Activated gamma-delta T cell treated with anti-CD3 and anti-CD28 coated beads, Interleukin-2, amount 50 U/mL, for 16 hours (primary cell): ENCODE results near the gene CYP1B1.
A peak's percentile ranks its signal among the peaks of the same experiment; 100 is the strongest.
"Not testable (repeated sequence)": the region's sequence is repeated elsewhere in the genome, so short reads cannot be mapped to it uniquely, and the experiment has no call there.

Experiments
- DNase-seq: peaks from one replicate; pipeline ENCODE4 v3.0.0-alpha.2; 2020; ENCODE audit warnings: low read depth

The CYP1B1 gene

DNA sequence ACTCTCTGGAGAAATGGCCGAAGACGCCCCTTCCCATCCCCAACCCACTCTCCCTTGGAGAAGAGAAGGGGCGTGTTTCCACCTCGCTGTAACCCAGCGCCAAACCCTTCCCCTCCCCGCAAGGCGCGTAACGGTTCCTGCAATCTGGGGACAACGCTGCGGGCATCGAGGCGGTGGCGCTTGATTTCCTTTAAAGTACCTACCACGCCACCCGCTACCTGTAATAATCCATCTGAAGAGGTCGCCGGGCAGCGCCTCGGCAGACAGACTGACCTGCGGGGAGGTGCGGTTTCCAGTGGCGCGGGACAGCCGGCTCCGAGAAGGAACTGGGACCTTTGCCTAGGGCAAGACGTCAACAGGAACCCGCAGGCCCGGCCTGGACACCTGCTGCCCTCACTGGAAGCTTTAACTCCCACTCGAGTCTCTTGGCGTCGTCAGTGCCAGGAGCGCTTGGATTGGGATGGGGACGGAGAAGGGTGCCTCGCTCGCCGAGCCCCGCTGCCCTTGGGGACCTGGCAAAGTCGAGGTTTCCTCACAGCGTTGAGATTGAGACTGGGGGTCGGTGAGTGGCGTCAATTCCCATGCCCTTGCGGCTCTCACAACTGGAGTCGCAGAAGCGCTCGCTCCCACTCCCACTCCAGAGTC is at the start of gene CYP1B1:
Gene CYP1B1 (minus strand): TSS at position 645 of the 645 bp plus-strand sequence. CDS start 763 bp downstream, outside the sequence.
- no peak for DNase-seq

DNA sequence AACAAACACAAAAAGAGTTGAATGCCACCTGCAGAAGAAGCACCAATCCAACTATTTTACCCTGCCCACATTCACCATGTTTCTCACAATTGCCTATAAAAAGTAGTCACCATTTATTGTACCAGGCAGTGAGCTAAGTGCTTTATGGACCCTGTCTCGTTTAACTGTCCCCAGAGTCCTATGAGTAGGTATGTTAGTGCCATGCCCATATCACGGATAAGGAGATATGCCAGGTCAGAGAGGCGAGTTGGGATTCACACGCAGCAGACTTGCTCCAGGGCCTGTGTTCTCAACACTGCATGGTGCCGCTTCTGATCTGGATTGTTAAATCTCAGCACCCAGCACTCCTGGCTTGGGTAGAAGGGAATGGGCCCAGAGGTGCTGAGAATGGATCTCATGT is 49.1 kb upstream of the CYP1B1 start:
- no peak for DNase-seq

DNA sequence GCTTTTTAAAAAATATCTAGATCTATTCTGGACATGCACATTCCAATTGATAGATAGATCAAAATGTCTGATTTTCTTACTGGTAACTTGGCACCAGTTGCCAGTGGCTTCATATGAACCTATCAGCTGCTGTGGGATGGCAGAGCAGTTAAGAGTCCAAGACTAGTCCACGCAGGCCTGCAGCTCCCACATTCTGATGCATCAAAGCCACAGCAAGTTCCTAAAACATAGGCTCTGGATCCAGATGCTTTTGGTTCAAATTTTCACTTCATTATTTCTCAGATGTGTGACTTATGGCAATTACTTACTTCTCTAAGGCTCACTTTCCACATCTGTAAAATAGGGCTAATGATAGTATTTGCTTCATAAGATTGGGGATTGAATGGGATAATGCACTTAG is 48.0 kb upstream of the CYP1B1 start:
- no peak for DNase-seq

DNA sequence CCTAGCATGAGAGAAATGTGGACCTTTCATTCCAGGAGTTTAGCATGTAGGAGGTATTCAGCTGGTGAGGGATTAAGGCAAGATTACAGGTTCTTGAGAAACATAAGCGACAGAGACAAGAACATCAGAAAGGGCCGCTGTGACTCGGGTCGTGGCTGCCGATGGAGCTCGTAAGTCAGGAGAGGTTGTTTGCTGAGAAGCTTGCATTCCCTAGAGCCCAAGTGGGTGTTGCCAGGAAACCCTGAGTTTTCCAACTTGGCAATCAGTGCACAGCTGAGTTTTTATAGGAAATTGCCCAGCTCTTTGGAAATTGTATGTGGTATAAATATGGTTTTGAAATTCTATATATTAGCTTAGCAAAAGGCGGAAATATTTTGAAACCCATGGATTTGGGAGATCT is 46.4 kb upstream of the CYP1B1 start:
- DNase-seq = no peak

- DNase-seq = no peak
Observed at GRCh38 chr2:38121481-38121880, 45.5 kb upstream of the CYP1B1 start.

GRCh38 chr2:38120829-38121228 is 44.9 kb upstream of the CYP1B1 start:
- DNase-seq = no peak

- DNase-seq = no peak
Observed at GRCh38 chr2:38120264-38120592, 44.3 kb upstream of the CYP1B1 start.

GRCh38 chr2:38116762-38117161 is 40.8 kb upstream of the CYP1B1 start:
- no peak for DNase-seq

DNA sequence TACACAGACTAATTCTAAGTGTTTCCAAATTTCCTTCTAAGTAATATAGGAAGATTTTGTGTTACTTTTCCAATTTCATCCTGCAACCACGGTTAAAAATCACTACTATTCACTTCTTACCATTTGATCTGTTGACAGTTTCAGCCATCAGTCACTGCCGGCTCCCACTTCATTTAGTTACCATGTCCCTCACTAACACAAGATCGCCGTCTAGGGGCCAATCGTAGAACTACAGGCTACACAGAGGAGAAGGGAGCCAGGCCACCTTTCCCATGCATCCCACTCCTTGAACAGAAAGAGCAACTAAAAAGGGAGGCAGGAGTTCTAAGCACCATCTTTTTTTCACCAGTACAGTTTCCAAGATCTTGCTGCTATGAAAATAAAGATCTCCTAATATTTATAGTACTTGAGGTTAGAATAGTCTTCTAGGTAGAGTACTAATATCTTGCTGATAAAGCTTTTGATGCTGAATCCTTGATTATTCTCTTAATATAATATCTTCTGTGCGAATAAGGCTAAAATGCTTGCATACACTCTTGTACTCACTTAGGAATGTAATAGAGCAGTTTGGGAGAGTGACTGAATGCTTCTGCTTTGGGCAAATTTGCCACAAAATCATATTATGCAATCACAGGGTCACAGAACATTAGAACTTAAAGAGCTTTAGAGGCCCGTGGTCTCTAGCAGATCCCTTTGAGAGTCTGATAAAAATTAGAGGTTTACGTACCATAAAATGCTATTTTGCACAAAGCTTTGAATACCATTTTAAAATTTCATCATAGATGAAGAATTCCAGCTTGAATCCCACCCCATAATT is 39.5 kb upstream of the CYP1B1 start:
- DNase-seq = peak; percentile 38

- DNase-seq = no peak
Observed at GRCh38 chr2:38113981-38114708, 38.2 kb upstream of the CYP1B1 start.

DNA sequence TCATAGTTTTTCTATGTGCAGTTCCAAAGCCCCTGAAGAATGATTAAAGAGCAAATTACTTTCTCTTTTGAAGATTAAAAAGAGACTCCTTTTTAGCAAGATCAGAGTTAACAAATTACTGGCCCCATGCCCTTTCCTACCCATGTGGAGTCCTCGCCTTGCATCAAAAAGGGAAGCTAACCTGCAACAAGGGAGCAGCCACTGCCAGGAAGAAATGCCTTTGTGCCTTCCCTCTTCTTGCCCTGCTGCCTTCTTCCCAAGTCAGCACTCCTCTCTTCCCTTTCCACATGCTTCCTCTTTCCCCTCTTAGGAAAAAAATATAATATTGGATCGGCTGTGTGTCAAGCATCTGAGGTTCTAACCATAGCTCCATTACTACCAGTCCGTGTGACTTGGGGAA is 37.1 kb upstream of the CYP1B1 start:
- DNase-seq = no peak

- DNase-seq = not testable (repeated sequence)
Observed at GRCh38 chr2:38111350-38111749, 35.4 kb upstream of the CYP1B1 start.

DNA sequence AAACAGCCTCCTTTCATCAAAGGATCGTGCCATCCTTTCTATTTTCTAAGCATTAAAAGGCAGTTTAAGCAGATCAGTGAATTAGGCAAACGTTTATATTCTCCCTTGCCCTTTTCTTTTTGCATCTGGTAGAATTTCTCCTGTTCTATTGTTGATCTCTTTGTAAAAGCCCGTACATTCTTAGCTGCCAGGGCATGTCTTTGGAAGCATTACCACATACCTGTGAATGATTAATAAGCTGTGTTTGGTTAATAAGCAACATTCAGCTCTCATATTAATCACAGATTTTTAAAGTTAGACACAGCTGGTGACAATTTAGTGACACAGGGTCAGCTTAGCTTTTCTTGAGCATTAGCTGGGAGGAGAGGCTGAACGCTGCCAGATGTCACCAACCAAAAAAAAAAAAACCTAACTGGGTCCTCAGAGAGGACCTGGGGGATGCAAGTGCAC is 33.8 kb upstream of the CYP1B1 start:
- DNase-seq = no peak

DNA sequence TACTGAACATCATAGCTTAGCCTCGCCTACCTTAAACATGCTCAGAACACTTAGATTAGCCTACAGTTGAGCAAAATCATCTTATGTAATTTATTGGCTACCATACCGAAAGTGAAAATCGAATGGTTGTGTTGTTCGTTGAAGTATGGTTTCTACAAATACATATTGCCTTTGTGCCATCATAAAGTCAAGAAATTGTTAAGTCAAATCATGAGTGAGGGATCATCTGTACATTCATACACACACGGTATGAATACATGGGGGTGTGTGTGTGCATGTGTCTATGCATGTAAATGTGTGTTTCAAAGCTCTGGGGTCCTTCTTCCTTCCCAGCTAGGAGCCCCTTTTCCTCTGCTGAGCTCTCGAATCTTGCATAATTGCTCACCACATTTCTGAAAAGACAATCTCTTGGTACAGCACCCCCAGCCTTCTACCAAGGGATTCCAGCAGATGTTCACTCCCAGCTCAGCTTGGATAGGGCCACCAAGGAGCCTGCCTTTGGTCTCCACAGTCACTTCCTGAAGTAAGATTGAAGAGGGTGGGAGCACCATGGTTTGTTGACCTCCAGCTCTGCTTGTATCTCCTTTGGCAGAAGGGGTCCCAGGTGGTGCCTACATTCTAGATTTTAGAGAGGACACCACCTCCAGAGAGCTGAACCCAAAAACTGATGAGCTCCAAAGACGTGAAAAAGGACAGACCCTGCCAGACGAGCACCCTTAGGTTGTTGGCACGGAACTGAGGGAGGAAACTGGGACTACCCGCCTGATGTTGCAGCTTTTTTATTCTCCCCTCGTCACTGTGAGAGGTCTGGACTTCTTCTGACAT is 33.2 kb upstream of the CYP1B1 start:
- DNase-seq = no peak

DNA sequence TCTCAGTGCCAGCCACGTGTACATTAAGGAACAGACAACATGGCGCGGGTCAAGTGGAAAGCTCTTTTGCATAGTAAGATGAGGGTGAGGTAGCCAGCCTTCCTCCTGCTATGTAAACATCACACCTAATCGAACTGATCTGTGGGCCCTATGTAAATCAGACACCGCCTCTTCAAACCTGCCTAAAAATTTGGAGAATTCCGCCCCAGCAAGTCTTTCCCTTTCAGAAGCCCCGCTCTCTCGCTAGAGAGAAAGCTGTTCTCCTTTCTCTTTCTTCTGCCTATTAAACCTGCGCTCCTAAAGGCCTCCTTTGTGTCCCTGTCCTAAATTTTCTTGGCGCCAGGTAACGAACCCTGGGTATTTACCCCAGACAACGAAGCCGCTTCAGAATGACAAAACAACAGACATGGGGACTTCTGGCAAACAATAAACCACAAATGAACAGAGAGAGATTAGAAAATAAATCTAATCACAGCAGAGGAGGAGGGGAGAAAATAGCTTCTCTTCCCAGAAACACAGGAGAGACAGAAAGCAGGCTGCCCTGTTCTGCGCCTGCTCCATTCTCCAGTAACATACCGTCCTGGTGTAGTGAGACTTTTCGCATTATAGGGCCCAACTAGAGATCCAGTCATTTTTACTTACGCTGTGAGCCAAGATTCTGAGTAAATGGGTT is 31.9 kb upstream of the CYP1B1 start:
- DNase-seq = no peak

GRCh38 chr2:38106405-38107094 is 30.6 kb upstream of the CYP1B1 start:
- no peak for DNase-seq

GRCh38 chr2:38105922-38106321 is 30.0 kb upstream of the CYP1B1 start:
- no peak for DNase-seq

DNA sequence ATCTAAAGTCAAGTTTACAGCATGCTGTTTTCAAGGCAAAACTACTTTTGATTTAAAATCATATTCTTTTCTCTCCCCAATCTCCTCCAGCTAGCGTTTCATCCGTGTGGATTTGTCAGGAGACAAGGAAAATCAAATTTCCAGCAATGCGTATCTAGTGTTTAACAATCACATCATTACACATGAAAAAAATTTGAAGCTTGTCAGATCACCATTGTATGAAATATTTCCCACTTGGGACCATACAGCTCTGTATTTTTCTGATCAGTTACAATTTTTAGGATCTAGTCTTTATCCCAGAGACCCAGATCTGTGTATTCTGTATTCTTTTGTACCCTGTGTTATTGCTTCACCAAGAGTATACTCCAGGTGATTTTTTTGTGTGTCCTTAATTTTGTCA is 28.6 kb upstream of the CYP1B1 start:
- no peak for DNase-seq

- no peak for DNase-seq
Observed at GRCh38 chr2:38100328-38100727, 24.4 kb upstream of the CYP1B1 start.

DNA sequence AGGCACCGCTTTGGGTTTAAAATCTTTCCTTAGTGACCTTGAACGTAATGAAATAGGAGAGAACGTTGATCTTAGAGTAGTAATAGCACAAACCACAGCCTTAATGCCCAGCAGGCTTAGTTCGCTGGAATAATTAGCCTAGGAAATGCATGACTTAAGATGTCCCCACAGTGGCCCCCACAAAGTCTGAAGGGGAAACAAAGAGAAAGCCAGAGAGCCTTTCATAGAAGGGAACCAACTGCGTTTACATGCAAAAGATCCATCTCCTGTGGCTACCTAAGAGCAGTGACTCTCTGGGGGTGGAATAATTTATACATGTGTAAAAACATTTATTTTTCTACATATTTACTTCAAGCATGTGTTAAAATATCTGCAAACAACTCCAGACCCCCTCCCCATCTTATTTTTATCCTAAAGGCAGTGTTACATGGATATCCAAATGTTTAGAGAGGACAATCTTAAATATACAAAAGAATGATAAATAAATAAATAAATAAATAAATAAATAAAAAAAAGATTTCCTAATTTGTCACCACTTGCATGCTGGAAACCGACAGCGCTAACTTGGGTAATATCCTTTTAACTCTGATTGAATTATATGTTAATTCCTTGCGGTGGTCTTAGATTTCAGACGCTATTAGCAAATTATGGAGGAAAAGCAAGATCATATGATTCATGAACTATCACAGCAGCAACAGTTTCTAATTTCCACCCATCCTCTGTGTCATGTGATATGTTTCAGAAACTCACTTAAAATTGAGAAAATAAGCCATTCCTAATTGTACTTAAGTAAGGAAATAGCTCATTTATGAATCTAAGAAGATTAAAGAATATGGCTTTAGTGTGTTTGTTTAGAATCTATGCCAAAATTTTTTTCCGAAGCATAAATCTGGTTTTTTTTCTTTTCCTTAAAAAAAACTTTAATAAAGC is 23.4 kb upstream of the CYP1B1 start:
- DNase-seq = no peak
